Ascending aorta (tissue), 2 donors: ENCODE data around the gene DNAJC11. TPM values are rescaled to one million over a fixed set of nuclear protein-coding genes. Genes with fewer than 3 reads are reported as not detected.

ENCODE experiments used
- DNase-seq, 2 donors: peaks; one replicate each; pipeline ENCODE4 v3.0.0-alpha.2; 2019; ENCODE audit warnings: low spot score in 2 of 2
- H3K27ac ChIP-seq, 2 donors: fragments of 200-600 bp; sonication (generic); one replicate each; pipeline ENCODE4 v1.5.1; 2016 to 2017; ENCODE audit warnings: mild to moderate bottlenecking in 1 of 2
- H3K27me3 ChIP-seq: fragments of 200-600 bp; sonication (generic); one replicate; pipeline ENCODE4 v1.5.1; 2017
- H3K36me3 ChIP-seq, 2 donors: fragments of 200-600 bp; sonication (generic); one replicate each; pipeline ENCODE4 v1.5.1; 2016
- H3K4me1 ChIP-seq, 2 donors: fragments of 200-600 bp; sonication (generic); one replicate each; pipeline ENCODE4 v1.5.1; 2016 to 2017; ENCODE audit warnings: mild to moderate bottlenecking in 1 of 2
- H3K4me3 ChIP-seq, 2 donors: fragments of 200-600 bp; sonication (generic); one replicate each; pipeline ENCODE4 v1.5.1; 2016 to 2017; ENCODE audit warnings: mild to moderate bottlenecking in 1 of 2
- H3K9me3 ChIP-seq, 2 donors: fragments of 200-600 bp; sonication (generic); one replicate each; pipeline ENCODE4 v1.5.1; 2016
- CTCF ChIP-seq, 3 experiments: fragments of 200-600 bp in 2 of 3; fragments of 450-650 bp in 1 of 3; sonication (generic) in 2 of 3; IDR thresholded peaks; one replicate each; pipeline ENCODE4 v1.5.1; 2016 to 2019; ENCODE audit warnings: antibody characterized with exemption in 3 of 3, mild to moderate bottlenecking in 1 of 3, moderate library complexity in 1 of 3
- intact Hi-C: fragments of 100-400 bp; cut with DNase I; formaldehyde crosslinking; loops from one replicate; pipeline ENCODE4 v1.15.1; 2023
- total RNA-seq: library from RNA; depleted of rRNA; stranded (reverse); fragments of >200 nt; gene quantifications from one replicate; pipeline ENCODE4 v1.1.0, GENCODE V29; 2016

Gene DNAJC11
- total RNA-seq, 1 donor from 2014 or later, result 12.9 TPM

GRCh38 chr1:6585841-6586240 is 115.8 kb downstream of the DNAJC11 start:
- no peak for TF ChIP-seq CTCF (IDR thresholded peaks at IDR 0.05)
- no peak for DNase-seq
- H3K27ac ChIP-seq, result peak overlapping the region in 1 of 2 donors; percentile 43

GRCh38 chr1:6585081-6585722 is 116.4 kb downstream of the DNAJC11 start:
- Histone ChIP-seq H3K27ac (no peak overlapping the region), H3K27me3 (no peaks in the 10 kb centered on the region), H3K4me3 (no peak overlapping the region), H3K36me3 (peaks cover 20 to 26% of the 10 kb centered on the region in 2 donors), H3K9me3 (no peaks in the 10 kb centered on the region), H3K4me1 (peaks cover 14 to 37% of the 10 kb centered on the region in 2 donors)
- DNase-seq, result no peak
- no peak for TF ChIP-seq CTCF (IDR thresholded peaks at IDR 0.05)
- intact Hi-C loops, result no loop called here

More at GRCh38 chr1:6585841-6586240, 115.8 kb downstream of the DNAJC11 start:
- Histone ChIP-seq H3K36me3 (peaks cover 23 to 30% of the 10 kb centered on the region in 2 donors), H3K4me1 (peaks cover 12 to 39% of the 10 kb centered on the region in 2 donors), H3K9me3 (no peaks in the 10 kb centered on the region), H3K4me3 (no peak overlapping the region), H3K27me3 (no peaks in the 10 kb centered on the region)
- intact Hi-C loops, result no loop called here

Other genes with a start within 250 kb of the DNAJC11 start
- gene TNFRSF25, start 235.6 kb downstream of the DNAJC11 start, total RNA-seq, result 18.0 TPM
- 11.4 TPM for gene PLEKHG5, start 210.1 kb downstream of the DNAJC11 start, total RNA-seq
- gene NOL9, start 147.3 kb downstream of the DNAJC11 start, total RNA-seq, result 31.0 TPM
- gene TAS1R1, start 146.5 kb downstream of the DNAJC11 start, total RNA-seq, result not detected
- gene ZBTB48, start 121.8 kb downstream of the DNAJC11 start, total RNA-seq, result 106 TPM
- 147 TPM for gene KLHL21, start 98.9 kb downstream of the DNAJC11 start, total RNA-seq
- 1.5 TPM for gene PHF13, start 88.1 kb downstream of the DNAJC11 start, total RNA-seq
- 9.3 TPM for gene THAP3, start 76.9 kb downstream of the DNAJC11 start, total RNA-seq
- 53.3 TPM for gene CAMTA1, start 83.6 kb upstream of the DNAJC11 start, total RNA-seq